ENCODE measurements around the gene MAPK10.
"Not testable (repeated sequence)": the region's sequence is repeated elsewhere in the genome, so short reads cannot be mapped to it uniquely, and the experiment has no call there.

Gene MAPK10

DNA sequence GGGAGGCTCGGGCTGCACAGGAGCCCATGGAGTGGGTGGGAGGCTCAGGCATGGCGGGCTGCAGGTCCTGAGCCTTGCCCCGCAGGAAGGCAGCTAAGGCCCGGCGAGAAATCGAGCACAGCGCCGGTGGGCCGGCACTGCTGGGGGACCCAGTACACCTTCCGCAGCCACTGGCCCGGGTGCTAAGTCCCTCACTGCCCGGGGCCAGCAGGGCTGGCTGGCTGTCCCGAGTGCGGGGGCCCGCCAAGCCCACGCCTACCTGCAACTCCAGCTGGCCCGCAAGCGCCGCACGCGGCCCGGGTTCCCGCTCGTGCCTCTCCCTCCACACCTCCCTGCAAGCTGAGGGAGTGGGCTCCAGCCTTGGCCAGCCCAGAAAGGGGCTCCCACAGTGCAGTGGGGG, 338.2 kb downstream of the MAPK10 start:
- DNase-seq: not testable (repeated sequence)

DNA sequence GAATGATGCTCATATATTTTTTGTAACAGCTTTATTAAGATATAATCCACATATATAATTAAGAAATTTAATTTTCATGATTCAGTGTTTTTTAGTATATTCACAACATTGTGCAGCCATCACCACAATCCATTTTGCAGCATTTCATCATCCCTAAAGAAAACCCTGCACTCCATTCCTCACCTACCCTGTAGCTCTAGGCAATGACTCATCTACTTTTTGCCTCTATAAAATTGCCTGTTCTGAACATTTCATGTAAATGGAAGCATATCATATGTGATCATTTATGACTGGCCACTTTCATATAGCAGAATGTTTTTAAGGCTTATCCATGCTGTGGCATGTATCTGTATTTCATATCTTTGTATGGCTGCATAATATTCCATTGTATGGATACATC, 339.9 kb downstream of the MAPK10 start:
- no peak for DNase-seq

DNA sequence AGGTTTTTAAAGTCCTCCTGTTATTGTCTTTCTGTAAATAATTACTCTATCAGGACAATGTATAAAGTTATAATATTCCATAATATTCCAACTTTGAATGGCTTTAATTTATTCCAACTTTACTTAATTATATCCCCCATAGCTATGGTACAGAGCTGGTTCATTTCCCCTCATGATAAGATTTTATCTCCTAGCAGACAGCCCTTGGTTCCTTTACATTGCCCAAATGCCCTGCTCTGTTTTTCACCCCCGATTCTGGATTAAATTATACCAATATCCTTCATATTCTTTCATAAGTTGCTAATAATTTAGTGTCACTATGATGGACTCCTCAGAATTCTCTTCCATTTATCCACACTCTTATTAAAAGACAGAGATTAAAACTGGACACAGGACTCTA, 340.5 kb downstream of the MAPK10 start:
- no peak for DNase-seq

DNA sequence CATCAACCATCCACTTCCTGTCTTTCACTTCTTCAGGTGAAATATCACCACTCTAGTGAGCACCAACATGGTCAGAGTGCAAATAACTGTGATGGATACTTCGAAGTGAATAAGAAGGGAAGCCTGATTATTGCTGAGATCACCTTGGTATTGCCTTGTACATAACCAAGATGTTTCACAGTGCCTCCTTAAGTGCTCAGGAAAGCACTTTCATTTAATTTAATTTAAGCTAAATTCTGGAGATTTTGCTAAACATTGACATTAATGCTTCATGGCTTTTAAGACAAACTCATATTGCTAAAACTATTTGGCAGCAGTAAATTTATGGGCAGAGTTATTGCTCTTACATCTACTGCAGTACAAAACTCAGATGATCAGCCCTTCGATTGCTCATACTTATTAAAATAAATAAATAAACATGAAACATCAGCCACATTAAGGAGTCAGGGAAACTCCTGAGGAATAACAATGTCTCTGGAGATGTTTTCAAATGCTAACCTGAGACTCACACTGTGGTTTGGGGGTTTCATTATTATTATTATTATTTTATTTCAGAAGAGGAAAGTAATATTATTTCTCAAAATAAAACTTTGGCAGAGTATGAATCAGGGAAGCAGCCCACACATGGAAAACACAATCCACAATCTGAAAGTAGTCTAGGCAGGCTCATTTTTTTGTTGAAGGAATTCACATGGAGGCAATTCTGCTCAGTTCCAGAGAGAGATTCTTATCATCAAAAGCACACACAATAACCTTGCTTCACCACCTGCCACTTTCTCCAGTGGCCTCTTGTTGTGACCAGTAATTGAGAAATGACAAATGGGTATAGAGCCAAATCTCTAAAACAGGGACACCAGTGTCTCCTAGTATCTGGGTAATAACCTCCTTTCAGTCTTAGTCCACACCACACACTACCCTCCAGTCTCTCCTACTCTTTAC, 344.2 kb downstream of the MAPK10 start:
- no peak for DNase-seq

DNA sequence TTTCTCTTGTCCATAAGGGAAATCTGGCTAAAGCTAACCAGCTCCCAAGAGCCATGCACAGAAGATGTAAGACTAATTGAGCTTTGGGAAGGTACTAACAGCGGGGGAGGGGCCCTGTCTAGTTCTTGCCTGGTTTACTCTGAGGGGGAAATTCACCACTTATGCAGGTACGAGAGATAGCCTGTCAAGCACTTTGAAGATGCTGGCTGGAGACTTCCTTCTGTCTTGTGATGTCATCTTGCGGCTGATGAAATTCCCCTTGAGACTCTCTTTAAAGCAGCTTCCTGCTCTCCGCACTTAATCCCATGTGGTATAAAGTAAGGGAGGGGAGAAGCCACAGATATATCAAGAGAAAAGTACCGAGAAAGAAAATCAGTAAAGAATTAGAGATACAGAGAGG, 345.3 kb downstream of the MAPK10 start:
- DNase-seq: no peak

DNA sequence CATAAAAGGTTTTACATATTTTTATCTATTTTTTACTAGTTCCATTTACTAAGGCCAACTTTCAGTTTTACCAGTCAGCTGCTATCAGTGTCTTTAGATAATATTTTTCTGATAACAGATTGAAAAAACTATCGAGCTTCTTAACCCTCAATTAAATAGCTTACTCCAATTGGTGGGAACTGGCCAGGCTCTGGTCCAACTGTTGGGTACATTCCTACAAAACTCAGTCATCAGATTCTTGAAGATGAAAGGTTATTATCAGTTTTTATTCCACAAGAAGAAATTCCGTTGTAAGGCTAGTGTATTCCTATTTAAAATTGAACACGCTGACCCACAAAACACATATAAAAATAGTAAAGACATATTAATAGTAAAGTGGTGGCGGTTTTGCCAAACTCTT, 346.2 kb downstream of the MAPK10 start:
- DNase-seq: no peak

DNA sequence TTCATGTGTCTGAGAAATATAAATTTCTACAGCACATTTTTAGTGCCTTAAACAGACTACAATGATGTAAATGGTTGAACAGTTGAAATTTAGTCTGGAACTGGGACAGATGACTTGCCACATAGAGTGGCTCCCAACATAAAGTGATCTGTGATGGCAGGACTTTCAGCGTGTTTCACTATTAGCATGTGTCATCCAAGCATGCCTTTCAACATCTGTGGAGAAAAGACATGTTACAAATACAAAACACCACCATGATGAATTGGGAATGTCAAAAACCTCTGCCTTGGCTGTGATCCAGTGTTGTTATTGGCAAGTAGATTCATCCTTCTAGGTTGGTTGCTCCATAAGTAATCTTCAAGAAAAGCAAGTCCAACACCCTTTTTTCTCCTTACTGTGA, 348.7 kb downstream of the MAPK10 start:
- DNase-seq: no peak

DNA sequence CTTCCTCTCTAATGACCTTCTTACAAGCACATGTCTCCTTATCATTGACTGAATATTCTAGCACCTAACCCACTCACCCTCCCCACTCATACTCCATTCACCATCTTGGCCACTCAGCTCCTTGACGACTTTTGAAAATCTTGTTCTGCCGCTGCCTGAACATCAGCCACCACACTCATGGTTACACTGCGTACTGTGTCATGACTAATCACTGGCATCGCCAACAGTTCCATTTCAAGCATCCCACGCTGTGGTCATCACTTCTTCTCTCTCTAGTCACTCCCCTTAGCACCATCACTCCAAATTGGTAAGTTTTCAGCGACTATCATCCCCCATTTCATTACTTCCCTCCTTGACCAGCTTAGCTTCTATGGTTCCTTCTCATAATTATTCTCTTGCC, 352.8 kb downstream of the MAPK10 start:
- no peak for DNase-seq

DNA sequence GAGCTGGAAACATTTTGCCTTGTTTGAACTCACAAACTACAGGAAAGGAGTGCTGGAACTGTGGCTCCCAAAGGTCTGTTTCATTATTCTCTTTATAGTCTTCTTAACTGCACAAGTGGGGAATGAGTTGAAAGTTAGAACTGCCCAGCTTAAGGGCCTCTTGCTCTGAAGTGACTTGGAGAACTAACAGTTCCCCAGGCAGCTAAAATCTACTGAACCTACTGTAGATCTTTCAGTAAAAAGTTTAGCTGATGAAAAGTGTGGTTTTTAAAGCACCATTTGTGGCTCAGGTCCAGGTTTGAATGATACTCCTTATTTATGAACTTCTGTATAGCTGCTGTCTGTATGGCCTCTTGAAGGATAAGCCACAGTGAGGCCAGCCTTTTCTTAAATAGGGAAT, 353.8 kb downstream of the MAPK10 start:
- DNase-seq: no peak

DNA sequence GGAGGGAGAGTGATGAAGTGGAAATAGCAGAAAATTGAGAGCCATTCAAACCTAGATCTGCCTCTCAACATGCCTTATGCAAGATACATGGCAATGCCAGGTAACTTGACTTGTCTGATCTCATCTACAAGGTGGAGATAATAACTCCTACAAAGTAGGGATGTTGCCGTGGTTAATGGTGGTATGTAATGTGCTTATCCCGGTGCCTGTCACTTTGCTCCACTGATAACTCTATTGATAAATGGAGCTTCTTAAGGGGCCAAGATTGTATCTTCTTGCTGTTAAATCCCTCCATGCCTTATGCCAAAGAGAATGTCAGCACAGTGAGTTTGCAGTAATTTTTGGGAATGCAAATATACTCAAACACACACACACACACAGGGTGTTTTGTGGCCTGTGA, 355.8 kb downstream of the MAPK10 start:
- DNase-seq: no peak

DNA sequence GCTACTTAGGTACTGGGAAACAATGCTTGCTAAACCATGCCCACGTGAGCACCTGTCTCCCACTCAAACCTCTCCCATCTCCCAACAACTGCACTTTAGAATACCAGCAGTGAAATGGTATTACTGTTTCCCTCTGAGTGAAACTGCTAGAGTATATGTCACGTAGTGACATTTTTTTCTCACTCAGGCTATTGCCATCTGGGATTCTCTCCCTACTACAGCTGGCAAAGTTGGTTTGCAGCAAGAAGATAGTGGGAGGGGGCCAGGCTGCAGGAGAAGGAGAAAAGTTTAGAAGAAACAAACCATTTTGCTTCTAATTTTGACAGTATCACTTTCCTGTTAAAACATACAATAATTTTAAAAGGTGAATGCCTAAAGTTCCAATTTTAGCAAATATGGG, 358.3 kb downstream of the MAPK10 start:
- DNase-seq: no peak

DNA sequence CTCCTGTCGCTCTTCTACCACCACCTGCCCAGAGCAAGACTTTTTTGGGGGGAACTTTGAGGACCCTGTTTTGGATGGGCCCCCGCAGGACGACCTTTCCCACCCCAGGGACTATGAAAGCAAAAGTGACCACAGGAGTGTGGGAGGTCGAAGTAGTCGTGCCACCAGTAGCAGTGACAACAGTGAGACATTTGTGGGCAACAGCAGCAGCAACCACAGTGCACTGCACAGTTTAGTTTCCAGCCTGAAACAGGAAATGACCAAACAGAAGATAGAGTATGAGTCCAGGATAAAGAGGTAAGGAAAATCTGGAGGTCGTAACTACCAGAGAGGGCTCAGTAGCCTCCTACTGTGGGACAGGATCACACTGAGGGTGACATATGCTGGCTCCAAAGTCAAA, 364.5 kb downstream of the MAPK10 start:
- no peak for DNase-seq

DNA sequence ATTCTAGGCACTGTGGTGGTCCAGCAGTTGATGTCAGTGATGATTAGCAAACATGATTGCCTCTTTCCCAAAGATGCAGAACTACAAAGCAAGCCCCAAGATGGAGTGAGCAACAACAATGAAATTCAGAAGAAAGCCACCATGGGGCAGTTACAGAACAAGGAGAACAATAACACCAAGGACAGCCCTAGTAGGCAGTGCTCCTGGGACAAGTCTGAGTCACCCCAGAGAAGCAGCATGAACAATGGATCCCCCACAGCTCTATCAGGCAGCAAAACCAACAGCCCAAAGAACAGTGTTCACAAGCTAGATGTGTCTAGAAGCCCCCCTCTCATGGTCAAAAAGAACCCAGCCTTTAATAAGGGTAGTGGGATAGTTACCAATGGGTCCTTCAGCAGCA, 365.3 kb downstream of the MAPK10 start:
- DNase-seq: no peak

DNA sequence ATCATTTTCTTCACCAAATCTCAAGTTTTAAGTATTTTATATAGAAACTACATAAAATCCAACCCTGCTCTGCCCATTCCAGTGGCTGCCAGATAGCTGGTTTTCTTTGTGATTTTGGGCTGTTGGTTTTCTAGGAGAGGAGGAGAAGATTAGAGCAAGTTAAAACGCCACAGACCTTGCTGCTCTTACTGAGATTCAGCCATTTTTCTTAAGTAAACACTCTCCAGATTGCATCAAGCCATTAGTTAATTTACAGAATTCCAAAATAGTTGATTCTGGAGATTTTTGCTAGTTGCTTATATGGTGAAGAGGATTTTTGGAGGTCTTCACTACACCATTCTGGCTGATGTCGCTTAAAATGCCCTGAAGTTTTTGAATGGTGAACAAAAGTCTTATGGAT, 366.2 kb downstream of the MAPK10 start:
- DNase-seq: no peak

DNA sequence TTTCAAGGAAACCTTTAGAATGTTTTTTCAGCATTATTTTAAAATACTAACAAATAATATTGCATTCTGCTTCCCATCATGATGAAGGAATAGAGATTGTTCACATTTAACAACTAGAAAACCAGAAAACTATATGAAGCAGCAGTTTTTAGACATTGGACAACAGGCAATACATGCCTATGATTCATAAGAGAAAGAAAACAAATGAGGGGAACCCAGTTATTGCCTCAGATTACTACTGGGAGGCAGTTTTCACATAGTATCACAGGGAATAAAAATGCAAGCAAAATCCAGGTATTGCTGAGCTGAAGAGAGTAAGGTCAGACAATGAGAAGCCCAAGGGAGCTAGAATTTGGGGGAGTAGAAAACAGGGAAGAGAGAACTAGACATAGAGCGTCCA, 373.6 kb downstream of the MAPK10 start:
- DNase-seq: no peak

DNA sequence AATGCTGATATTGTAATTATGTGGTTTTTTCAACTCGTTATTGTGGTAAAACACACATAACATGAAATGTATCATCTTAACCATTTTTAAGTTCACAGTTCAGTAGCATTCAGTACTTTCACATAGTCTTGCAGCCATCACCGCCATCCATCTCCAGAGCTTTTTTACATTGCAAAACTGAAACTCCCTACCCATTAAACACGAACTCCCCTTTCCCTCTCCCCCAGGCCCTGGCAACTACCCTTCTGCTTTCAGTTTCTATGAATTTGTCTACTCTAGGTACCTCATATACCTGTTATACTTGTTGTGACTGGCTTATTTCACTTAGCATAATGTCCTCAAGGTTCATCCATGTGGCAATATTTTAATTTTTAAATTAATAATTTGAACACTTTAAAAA, 380.6 kb downstream of the MAPK10 start:
- no peak for DNase-seq

DNA sequence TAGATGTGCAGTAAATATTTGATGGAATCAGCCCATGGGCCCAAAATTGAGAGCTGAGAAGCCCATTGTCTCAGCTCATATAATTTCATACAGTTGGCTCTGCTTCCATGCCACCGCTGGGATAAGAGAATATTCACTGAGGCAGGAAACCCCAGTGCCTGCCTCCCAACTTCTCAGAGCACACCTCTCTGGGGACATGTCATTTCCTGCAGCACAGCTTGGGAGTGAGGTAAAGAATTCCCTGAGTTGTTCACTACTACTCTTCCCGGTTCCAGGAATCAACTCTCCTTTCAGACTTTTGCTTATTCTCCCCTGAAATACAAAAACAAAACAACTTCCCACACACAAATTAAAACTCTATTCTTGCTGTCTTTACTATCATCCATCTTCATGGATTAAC, 389.3 kb downstream of the MAPK10 start:
- DNase-seq: no peak

DNA sequence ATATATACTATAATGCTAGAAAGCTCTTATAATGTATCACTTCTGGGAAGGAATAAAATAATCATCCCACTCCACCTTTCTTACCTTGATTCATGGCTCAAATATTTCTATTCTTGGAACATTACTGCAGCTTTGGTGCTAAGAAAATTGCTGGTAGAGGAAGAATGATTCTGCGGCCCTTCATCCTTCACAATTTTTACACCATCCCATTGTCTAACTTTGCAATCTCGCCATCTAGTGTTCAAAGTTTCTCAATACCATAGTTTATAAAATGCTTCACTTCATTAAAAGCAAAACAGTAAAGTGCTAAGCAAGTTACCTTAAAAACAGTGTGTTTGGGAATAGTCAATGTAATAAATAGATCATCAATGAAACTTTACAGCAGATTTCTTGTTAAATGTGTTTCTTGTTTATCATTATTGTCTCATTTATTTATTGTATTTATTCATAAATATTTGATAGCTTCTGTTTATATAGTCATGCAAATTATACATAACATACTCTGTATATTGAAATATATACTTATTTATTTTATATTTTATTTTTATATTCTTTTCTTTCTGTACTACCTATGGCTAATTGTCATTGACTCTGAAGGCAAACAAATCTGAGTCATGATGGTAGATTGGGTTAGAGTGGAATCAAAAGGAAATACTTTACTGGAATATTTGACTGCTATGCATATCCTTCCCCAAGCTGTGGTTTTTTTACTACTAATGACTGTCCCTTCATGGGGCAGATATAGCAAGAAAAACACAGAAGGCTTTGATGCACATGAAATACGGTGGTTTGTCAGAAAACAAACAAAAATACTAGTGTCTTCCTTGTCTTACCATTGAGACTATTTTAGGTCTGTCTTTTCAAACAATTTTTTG, 390.7 kb downstream of the MAPK10 start:
- DNase-seq: no peak

DNA sequence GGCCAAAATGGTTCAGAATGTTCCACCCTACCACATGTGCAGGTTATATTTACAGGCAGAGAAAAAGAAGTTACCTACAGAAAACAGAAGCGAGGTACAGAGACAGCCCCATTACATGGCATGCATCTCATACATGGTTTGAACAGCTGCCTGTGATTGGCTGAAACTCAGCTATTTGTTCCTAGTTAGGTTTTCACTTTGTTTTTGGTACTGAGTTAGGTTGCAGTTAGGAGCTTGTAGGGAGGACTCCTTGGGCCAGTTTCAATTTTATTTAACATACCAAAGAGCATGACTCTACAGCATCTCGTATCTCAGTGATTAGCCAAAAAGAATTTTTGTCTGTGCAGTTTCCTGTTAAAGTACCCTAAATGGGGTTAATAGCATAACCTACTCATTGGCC, 392.0 kb downstream of the MAPK10 start:
- DNase-seq: no peak

DNA sequence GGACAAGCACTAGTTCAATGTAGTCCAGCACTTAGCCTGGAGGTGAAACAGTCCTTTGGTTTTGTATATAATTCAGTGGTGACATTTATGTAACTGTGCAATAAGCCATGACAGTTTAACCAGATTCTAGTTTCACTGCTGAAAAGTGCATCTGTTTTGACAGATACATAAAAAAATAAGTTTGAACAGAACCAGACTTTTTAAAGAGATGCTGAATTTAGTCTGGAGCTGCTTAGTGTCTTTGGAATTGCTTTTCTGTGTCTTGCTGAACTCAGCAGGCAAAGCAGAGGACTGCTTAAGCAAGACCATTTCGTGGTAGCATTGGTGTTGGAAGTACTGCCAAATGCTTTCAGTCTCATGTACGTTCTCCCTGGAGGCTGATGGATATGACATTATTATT, 393.5 kb downstream of the MAPK10 start:
- no peak for DNase-seq

DNA sequence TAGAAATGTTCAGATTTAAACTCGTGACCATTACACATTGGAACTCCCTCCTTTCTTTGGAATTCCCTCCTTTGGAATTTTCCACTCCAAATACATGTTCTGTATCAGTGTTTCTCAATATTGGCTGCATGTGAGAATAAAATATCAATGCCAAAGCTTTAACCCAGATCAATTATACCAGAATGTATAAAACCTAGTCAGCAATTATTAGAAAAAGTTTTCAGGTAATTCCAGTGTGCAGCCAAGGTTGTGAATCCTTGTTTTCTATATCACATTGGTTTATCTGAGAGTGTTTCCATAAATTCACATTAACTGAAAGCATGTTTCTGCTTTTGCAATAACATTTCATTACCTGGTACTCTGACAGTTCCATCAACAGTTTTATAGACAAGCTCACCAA, 394.3 kb downstream of the MAPK10 start:
- no peak for DNase-seq

DNA sequence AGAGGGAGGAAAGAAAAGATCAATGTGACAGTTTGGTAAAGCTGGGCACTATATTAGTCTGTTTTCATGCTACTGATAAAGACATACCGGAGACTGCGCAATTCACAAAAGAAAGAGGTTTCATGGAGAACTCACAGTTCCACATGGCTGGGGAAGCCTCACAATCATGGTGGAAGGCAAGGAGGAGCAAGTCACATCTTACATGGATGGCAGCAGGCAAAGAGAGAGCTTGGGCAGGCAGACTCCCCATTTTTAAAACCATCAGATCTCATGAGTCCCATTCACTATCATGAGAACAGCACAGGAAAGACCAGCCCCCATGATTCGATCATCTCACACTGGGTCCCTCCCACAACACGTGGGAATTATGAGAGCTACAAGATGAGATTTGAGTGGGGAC, 394.8 kb downstream of the MAPK10 start:
- not testable (repeated sequence) for DNase-seq

DNA sequence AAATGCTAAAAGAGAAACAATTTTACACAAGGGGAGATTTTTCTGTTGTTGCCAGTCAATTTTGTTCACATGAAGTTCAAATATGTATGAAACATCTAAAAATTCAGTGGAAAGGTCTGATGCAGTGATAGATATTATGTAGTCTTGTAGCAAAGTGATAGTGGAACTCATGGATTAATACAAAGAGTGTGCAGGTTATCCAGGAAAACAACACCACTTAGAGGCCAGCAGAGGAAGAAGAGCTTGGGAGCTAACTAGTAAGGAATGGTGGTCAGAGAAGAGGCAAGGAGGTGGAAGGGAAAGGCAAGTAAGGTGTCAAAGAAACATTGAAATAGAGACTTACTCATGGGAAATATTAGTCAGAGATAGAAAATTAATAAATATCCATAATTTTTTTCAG, 395.6 kb downstream of the MAPK10 start:
- DNase-seq: no peak

DNA sequence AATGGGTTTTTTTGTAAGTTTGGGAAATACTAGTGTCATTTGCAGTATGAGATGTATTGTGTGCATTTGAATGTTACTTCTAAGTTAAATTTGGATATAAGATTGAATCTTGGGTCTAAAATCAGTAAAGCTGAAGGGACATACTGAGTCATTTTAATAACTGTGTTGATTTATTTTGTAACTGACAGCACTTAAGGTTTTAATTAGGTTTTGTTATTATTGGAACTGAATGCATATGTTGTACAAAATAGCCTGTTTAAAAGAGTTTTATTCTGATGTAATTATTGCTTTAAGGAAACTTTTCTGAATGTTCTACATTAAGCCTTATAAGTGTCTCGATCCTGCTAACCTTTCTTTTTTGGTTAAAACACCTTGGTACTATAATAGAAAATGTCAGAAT, 396.6 kb downstream of the MAPK10 start:
- DNase-seq: no peak
